Measurements from ENCODE around the gene MOB3B.

- TF ChIP-seq CTCF (IDR thresholded peaks at IDR 0.05; ENCODE audit: low read depth, low read length, poor library complexity, severe bottlenecking) (no peak), EZH2phosphoT487 (IDR thresholded peaks at IDR 0.05; ENCODE audit: borderline replicate concordance, low read length) (no peak)
These were observed 41.4 kb upstream of the MOB3B start for GRCh38 chr9:27571011-27571410.
